ENCODE results near the gene VWF. TPM values are rescaled to one million over a fixed set of nuclear protein-coding genes. Genes with fewer than 3 reads are reported as not detected.

Gene VWF
- total and polyA plus RNA-seq, 2 donors (not counting 3 experiments of a cell fraction or from before 2014, with no cell fraction given): 1,041 to 2,328 TPM

GRCh38 chr12:6059860-6060565 is 64.5 kb downstream of the VWF start:
- dilution Hi-C loops (cut with MboI; ENCODE audit: extremely low pct_ligation_motif_present, low sequenced_read_pairs): no loop called here
- no peak overlapping the region for H3K27ac ChIP-seq (ENCODE audit: insufficient read depth, low read depth, low read length)
- intact Hi-C loops (cut with micrococcal nuclease): no loop called here
- POLR2A ChIA-PET: no interaction called here
- CTCF ChIA-PET: interaction anchor here (2.2 kb wide), 1 partner anchor 220 kb away, joined by 7 read pairs; no protein-coding TSS in a partner anchor
- H4K20me1 ChIP-seq (replicated peaks; ENCODE audit: control insufficient read depth, extremely low read depth, insufficient read depth, low read length): no peaks in the 10 kb centered on the region
- no peaks in the 10 kb centered on the region for H3K9me3 ChIP-seq (replicated peaks; ENCODE audit: control insufficient read depth, insufficient read depth, low read length)
- FAIRE-seq (no peak), DNase-seq (ENCODE audit: low read depth, low spot score) (no peak)
- H3K9me1 ChIP-seq (replicated peaks; ENCODE audit: control insufficient read depth, extremely low read depth, insufficient read depth, low read length): no peaks in the 10 kb centered on the region
- H3K79me2 ChIP-seq (ENCODE audit: control insufficient read depth, insufficient read depth, low read length): peaks cover 9% of the 10 kb centered on the region
- no peak for TF ChIP-seq GATA2 (IDR thresholded peaks at IDR 0.05; ENCODE audit: insufficient read depth, insufficient read length, low read depth, low read length)
- no peak for TF ChIP-seq CTCF (IDR thresholded peaks at IDR 0.05; ENCODE audit: extremely low read depth in 1 of 2, insufficient read depth in 1 of 2, low read depth in 1 of 2, low read length in 2 of 2)
- no peak for TF ChIP-seq JUN (IDR thresholded peaks at IDR 0.05; ENCODE audit: borderline replicate concordance, insufficient read depth, insufficient read length, low read depth)
- TF ChIP-seq POLR2AphosphoS5 (IDR thresholded peaks at IDR 0.05; ENCODE audit: insufficient read depth, low read depth, low read length): no peak
- TF ChIP-seq EZH2 (IDR thresholded peaks at IDR 0.05; ENCODE audit: borderline replicate concordance, low read depth, low read length, severe bottlenecking): no peak
- no peak for TF ChIP-seq POLR2A (IDR thresholded peaks at IDR 0.05; ENCODE audit: low read depth, low read length)
- TF ChIP-seq FOS (IDR thresholded peaks at IDR 0.05; ENCODE audit: borderline replicate concordance, insufficient read depth, low read length): no peak
- no peak for TF ChIP-seq MYC (IDR thresholded peaks at IDR 0.05; ENCODE audit: low read depth, low read length)
- no peak for TF ChIP-seq MAX (IDR thresholded peaks at IDR 0.05; ENCODE audit: insufficient read depth, insufficient read length)
- H3K9ac ChIP-seq (replicated peaks; ENCODE audit: extremely low read depth, insufficient read depth, low read length): no peak overlapping the region
- BruUV-seq (replicated peaks): no TSS peak
- H3K4me2 ChIP-seq (ENCODE audit: insufficient read depth, low read length): no peak overlapping the region
- H3K4me3 ChIP-seq (replicated peaks in 1 of 3; ENCODE audit: insufficient read depth in 1 of 3, low read depth in 1 of 3, low read length in 3 of 3): no peak overlapping the region
- H3K27me3 ChIP-seq (ENCODE audit: control insufficient read depth in 2 of 2, insufficient read depth in 2 of 2, low read length in 2 of 2): no peaks in the 10 kb centered on the region
- H3K4me1 ChIP-seq (ENCODE audit: control insufficient read depth, extremely low read depth, insufficient read depth, low read length): peaks cover 8% of the 10 kb centered on the region
- H2AFZ ChIP-seq (ENCODE audit: low read depth, low read length): no peak overlapping the region
- H3K36me3 ChIP-seq (ENCODE audit: control insufficient read depth in 2 of 2, extremely low read depth in 1 of 2, insufficient read depth in 2 of 2, low read length in 2 of 2): peaks cover 61 to 86% of the 10 kb centered on the region in 2 experiments

Data from endothelial cell of umbilical vein (primary cell).